Stomach (tissue), 4 donors: Measurements from ENCODE around the gene PPP1R9B.

Experiments used
- EP300 ChIP-seq: sonication (generic); formaldehyde crosslinking; IDR thresholded peaks from one replicate; pipeline ENCODE4 v1.6.1; 2017; ENCODE audit warnings: antibody characterized with exemption
- POLR2A ChIP-seq, 4 donors: fragments of 450-650 bp; IDR thresholded peaks; one replicate each; pipeline ENCODE4 v1.6.1; 2016; ENCODE audit warnings: antibody characterized with exemption in 4 of 4, control low read depth in 2 of 4, mild to moderate bottlenecking in 1 of 4, moderate library complexity in 1 of 4
- POLR2AphosphoS5 ChIP-seq, 3 donors: sonication (generic); formaldehyde crosslinking; IDR thresholded peaks; one replicate each; pipeline ENCODE4 v1.6.1; 2016; ENCODE audit warnings: antibody characterized with exemption in 3 of 3
- TF ChIP-seq, protein P1 (sequence below), 7 experiments: fragments of 450-650 bp in 4 of 7; fragments of 200-600 bp in 3 of 7; sonication (generic) in 3 of 7; IDR thresholded peaks; one replicate each; pipeline ENCODE4 v1.5.1; 2016 to 2019; ENCODE audit warnings: antibody characterized with exemption in 7 of 7, control low read depth in 2 of 7, mild to moderate bottlenecking in 1 of 7

DNA sequence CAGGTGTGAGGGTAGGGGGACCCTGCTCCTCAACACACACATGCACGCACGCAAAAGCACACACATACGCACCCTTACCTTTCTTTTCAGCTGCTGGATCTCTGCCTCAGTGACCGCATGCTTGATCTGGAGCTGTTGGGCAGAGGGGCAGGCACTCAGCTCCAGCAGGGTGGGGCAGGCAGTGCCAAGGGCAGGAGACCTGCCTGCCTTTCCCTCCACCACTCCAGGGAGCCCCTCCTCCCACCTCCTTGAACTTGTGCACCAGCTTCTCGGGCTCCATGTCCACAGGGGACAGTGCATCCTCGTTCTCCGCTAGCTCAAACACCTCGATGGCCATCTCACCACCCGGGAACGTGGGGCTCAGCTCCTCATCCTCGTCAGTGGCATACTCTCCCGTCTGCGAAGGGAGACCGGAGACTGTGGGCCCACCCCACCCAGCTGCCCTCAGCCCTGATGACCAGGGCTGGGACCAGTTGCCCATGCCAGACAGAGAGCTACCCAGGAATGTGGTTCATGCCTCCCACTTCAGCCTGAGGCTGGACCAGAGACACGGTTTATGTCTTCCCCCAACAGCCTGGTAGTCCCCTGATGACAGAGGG, 11.2 kb downstream of the PPP1R9B start:
- TF ChIP-seq, protein P1, sequence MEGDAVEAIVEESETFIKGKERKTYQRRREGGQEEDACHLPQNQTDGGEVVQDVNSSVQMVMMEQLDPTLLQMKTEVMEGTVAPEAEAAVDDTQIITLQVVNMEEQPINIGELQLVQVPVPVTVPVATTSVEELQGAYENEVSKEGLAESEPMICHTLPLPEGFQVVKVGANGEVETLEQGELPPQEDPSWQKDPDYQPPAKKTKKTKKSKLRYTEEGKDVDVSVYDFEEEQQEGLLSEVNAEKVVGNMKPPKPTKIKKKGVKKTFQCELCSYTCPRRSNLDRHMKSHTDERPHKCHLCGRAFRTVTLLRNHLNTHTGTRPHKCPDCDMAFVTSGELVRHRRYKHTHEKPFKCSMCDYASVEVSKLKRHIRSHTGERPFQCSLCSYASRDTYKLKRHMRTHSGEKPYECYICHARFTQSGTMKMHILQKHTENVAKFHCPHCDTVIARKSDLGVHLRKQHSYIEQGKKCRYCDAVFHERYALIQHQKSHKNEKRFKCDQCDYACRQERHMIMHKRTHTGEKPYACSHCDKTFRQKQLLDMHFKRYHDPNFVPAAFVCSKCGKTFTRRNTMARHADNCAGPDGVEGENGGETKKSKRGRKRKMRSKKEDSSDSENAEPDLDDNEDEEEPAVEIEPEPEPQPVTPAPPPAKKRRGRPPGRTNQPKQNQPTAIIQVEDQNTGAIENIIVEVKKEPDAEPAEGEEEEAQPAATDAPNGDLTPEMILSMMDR (IDR thresholded peaks at IDR 0.05), result no peak
- TF ChIP-seq POLR2AphosphoS5 (IDR thresholded peaks at IDR 0.05), result no peak
- no peak for TF ChIP-seq POLR2A (IDR thresholded peaks at IDR 0.05)
- TF ChIP-seq EP300, result no peak
